ENCODE results near the gene PRX.
"Not testable (repeated sequence)": the region's sequence is repeated elsewhere in the genome, so short reads cannot be mapped to it uniquely, and the experiment has no call there.

PRX gene

GRCh38 chr19:40371802-40372122, 41.4 kb downstream of the PRX start:
- H3K14ac ChIP-seq (ENCODE audit: low read length): no peak overlapping the region
- no CpG with 5 or more reads among the region's 5 CpGs for WGBS, 2 donors (ENCODE audit: extremely low coverage in 2 of 2, insufficient read length in 2 of 2, insufficient replicate concordance in 1 of 2)
- H3K4me1 ChIP-seq (ENCODE audit: control insufficient read depth in 2 of 2, insufficient read depth in 1 of 2, low read depth in 1 of 2, low read length in 2 of 2): peaks cover 3 to 7% of the 10 kb centered on the region in 2 donors
- H3K36me3 ChIP-seq (replicated peaks in 1 of 2; ENCODE audit: control insufficient read depth in 2 of 2, insufficient read depth in 2 of 2, low read length in 2 of 2): peaks cover 52 to 86% of the 10 kb centered on the region in 2 donors
- H2BK120ac ChIP-seq (ENCODE audit: low read depth, low read length): no peak overlapping the region
- no peak overlapping the region for H3K4me3 ChIP-seq (ENCODE audit: low read length in 2 of 2)
- H4K91ac ChIP-seq (ENCODE audit: low read depth, low read length, poor library complexity): no peak overlapping the region
- H3K9me3 ChIP-seq (replicated peaks in 1 of 2; ENCODE audit: control insufficient read depth in 2 of 2, insufficient read depth in 1 of 2, low read depth in 1 of 2, low read length in 2 of 2): no peaks in the 10 kb centered on the region
- H3K27me3 ChIP-seq (ENCODE audit: control insufficient read depth in 3 of 3, insufficient read depth in 3 of 3, low read depth in 1 of 3, low read length in 3 of 3): no peaks in the 10 kb centered on the region
- H3K79me1 ChIP-seq (ENCODE audit: low read depth, low read length): peaks cover 2% of the 10 kb centered on the region
- no peak for DNase-seq (ENCODE audit: low spot score)
- H2BK12ac ChIP-seq (ENCODE audit: low read length): no peak overlapping the region
- H4K8ac ChIP-seq (ENCODE audit: low read depth, low read length): no peak overlapping the region
- no peak overlapping the region for H3K4ac ChIP-seq (ENCODE audit: low read length)
- H3K4me2 ChIP-seq (ENCODE audit: insufficient read depth, low read length, poor library complexity, severe bottlenecking): no peak overlapping the region
- no peak overlapping the region for H3K27ac ChIP-seq (replicated peaks; ENCODE audit: low read length)
- no peak overlapping the region for H2BK15ac ChIP-seq (ENCODE audit: low read length)
- no peak overlapping the region for H2AFZ ChIP-seq (ENCODE audit: low read length)
- H3K18ac ChIP-seq (ENCODE audit: low read length): no peak overlapping the region
- peak overlapping the region; percentile 46 for H3K23ac ChIP-seq (ENCODE audit: low read depth, low read length, poor library complexity)
- no peak overlapping the region for H2BK5ac ChIP-seq (ENCODE audit: low read length)
- H2AK5ac ChIP-seq (ENCODE audit: low read depth, low read length): no peak overlapping the region
- peak overlapping the region; percentile 15 for H3K9ac ChIP-seq (ENCODE audit: low read depth, low read length, poor library complexity)

GRCh38 chr19:40370997-40371801, 42.0 kb downstream of the PRX start:
- no peak overlapping the region for H4K91ac ChIP-seq (ENCODE audit: low read depth, low read length, poor library complexity)
- peak overlapping the region; percentile 15 for H3K9ac ChIP-seq (ENCODE audit: low read depth, low read length, poor library complexity)
- H3K14ac ChIP-seq (ENCODE audit: low read length): no peak overlapping the region
- no peak overlapping the region for H3K18ac ChIP-seq (ENCODE audit: low read length)
- no peak overlapping the region for H2BK15ac ChIP-seq (ENCODE audit: low read length)
- H3K27ac ChIP-seq (replicated peaks; ENCODE audit: low read length): no peak overlapping the region
- peaks cover 2% of the 10 kb centered on the region for H3K79me1 ChIP-seq (ENCODE audit: low read depth, low read length)
- H3K4me2 ChIP-seq (ENCODE audit: insufficient read depth, low read length, poor library complexity, severe bottlenecking): no peak overlapping the region
- H3K4me3 ChIP-seq (ENCODE audit: low read length in 2 of 2): no peak overlapping the region
- no peak overlapping the region for H2BK5ac ChIP-seq (ENCODE audit: low read length)
- H3K36me3 ChIP-seq (replicated peaks in 1 of 2; ENCODE audit: control insufficient read depth in 2 of 2, insufficient read depth in 2 of 2, low read length in 2 of 2): peaks cover 48 to 81% of the 10 kb centered on the region in 2 donors
- H3K4me1 ChIP-seq (ENCODE audit: control insufficient read depth in 2 of 2, insufficient read depth in 1 of 2, low read depth in 1 of 2, low read length in 2 of 2): peaks cover 9 to 12% of the 10 kb centered on the region in 2 donors
- H3K23ac ChIP-seq (ENCODE audit: low read depth, low read length, poor library complexity): peak overlapping the region; percentile 46
- no peak overlapping the region for H2BK120ac ChIP-seq (ENCODE audit: low read depth, low read length)
- H3K27me3 ChIP-seq (ENCODE audit: control insufficient read depth in 3 of 3, insufficient read depth in 3 of 3, low read depth in 1 of 3, low read length in 3 of 3): no peaks in the 10 kb centered on the region
- H3K4ac ChIP-seq (ENCODE audit: low read length): no peak overlapping the region
- H3K9me3 ChIP-seq (replicated peaks in 1 of 2; ENCODE audit: control insufficient read depth in 2 of 2, insufficient read depth in 1 of 2, low read depth in 1 of 2, low read length in 2 of 2): no peaks in the 10 kb centered on the region
- no peak overlapping the region for H2AFZ ChIP-seq (ENCODE audit: low read length)
- H2AK5ac ChIP-seq (ENCODE audit: low read depth, low read length): no peak overlapping the region
- no CpG with 5 or more reads among the region's 7 CpGs for WGBS, 2 donors (ENCODE audit: extremely low coverage in 2 of 2, insufficient read length in 2 of 2, insufficient replicate concordance in 1 of 2)
- DNase-seq (ENCODE audit: low spot score): no peak
- no peak overlapping the region for H4K8ac ChIP-seq (ENCODE audit: low read depth, low read length)
- H2BK12ac ChIP-seq (ENCODE audit: low read length): no peak overlapping the region

GRCh38 chr19:40370253-40370652, 42.9 kb downstream of the PRX start:
- H2BK5ac ChIP-seq (ENCODE audit: low read length); H3K4me3 ChIP-seq (ENCODE audit: low read length in 2 of 2); H2BK120ac ChIP-seq (ENCODE audit: low read depth, low read length); H3K27ac ChIP-seq (replicated peaks; ENCODE audit: low read length); H3K4me2 ChIP-seq (ENCODE audit: insufficient read depth, low read length, poor library complexity, severe bottlenecking); H3K23ac ChIP-seq (ENCODE audit: low read depth, low read length, poor library complexity); H4K8ac ChIP-seq (ENCODE audit: low read depth, low read length); H3K27me3 ChIP-seq (ENCODE audit: control insufficient read depth in 3 of 3, insufficient read depth in 3 of 3, low read depth in 1 of 3, low read length in 3 of 3); H3K18ac ChIP-seq (ENCODE audit: low read length); H2BK12ac ChIP-seq (ENCODE audit: low read length); H3K9ac ChIP-seq (ENCODE audit: low read depth, low read length, poor library complexity); H4K91ac ChIP-seq (ENCODE audit: low read depth, low read length, poor library complexity); DNase-seq (ENCODE audit: low spot score); H3K79me1 ChIP-seq (ENCODE audit: low read depth, low read length); H3K9me3 ChIP-seq (replicated peaks in 1 of 2; ENCODE audit: control insufficient read depth in 2 of 2, insufficient read depth in 1 of 2, low read depth in 1 of 2, low read length in 2 of 2); H2BK15ac ChIP-seq (ENCODE audit: low read length); H3K14ac ChIP-seq (ENCODE audit: low read length); H2AFZ ChIP-seq (ENCODE audit: low read length); H3K4ac ChIP-seq (ENCODE audit: low read length); H2AK5ac ChIP-seq (ENCODE audit: low read depth, low read length): not testable (repeated sequence)
- Histone ChIP-seq H3K4me1 (ENCODE audit: control insufficient read depth in 2 of 2, insufficient read depth in 1 of 2, low read depth in 1 of 2, low read length in 2 of 2) (peaks cover 12 to 15% of the 10 kb centered on the region in 2 donors), H3K36me3 (replicated peaks in 1 of 2; ENCODE audit: control insufficient read depth in 2 of 2, insufficient read depth in 2 of 2, low read length in 2 of 2) (peaks cover 48 to 78% of the 10 kb centered on the region in 2 donors)
- WGBS, 2 donors (ENCODE audit: extremely low coverage in 2 of 2, insufficient read length in 2 of 2, insufficient replicate concordance in 1 of 2): no CpG with 5 or more reads among the region's 3 CpGs

GRCh38 chr19:40369797-40370196, 43.4 kb downstream of the PRX start:
- Histone ChIP-seq H4K8ac (ENCODE audit: low read depth, low read length) (no peak overlapping the region), H2BK5ac (ENCODE audit: low read length) (no peak overlapping the region), H3K27me3 (ENCODE audit: control insufficient read depth in 3 of 3, insufficient read depth in 3 of 3, low read depth in 1 of 3, low read length in 3 of 3) (no peaks in the 10 kb centered on the region), H3K18ac (ENCODE audit: low read length) (no peak overlapping the region), H3K4me2 (ENCODE audit: insufficient read depth, low read length, poor library complexity, severe bottlenecking) (no peak overlapping the region), H3K9me3 (replicated peaks in 1 of 2; ENCODE audit: control insufficient read depth in 2 of 2, insufficient read depth in 1 of 2, low read depth in 1 of 2, low read length in 2 of 2) (no peaks in the 10 kb centered on the region), H3K14ac (ENCODE audit: low read length) (no peak overlapping the region), H2BK120ac (ENCODE audit: low read depth, low read length) (no peak overlapping the region), H3K23ac (ENCODE audit: low read depth, low read length, poor library complexity) (no peak overlapping the region), H3K4ac (ENCODE audit: low read length) (no peak overlapping the region), H3K4me3 (ENCODE audit: low read length in 2 of 2) (no peak overlapping the region), H3K27ac (replicated peaks; ENCODE audit: low read length) (no peak overlapping the region), H2AFZ (ENCODE audit: low read length) (no peak overlapping the region), H4K91ac (ENCODE audit: low read depth, low read length, poor library complexity) (no peak overlapping the region), H2BK12ac (ENCODE audit: low read length) (no peak overlapping the region), H3K36me3 (replicated peaks in 1 of 2; ENCODE audit: control insufficient read depth in 2 of 2, insufficient read depth in 2 of 2, low read length in 2 of 2) (peaks cover 46 to 74% of the 10 kb centered on the region in 2 donors), H3K4me1 (ENCODE audit: control insufficient read depth in 2 of 2, insufficient read depth in 1 of 2, low read depth in 1 of 2, low read length in 2 of 2) (peaks cover 12 to 16% of the 10 kb centered on the region in 2 donors), H2AK5ac (ENCODE audit: low read depth, low read length) (no peak overlapping the region), H3K9ac (ENCODE audit: low read depth, low read length, poor library complexity) (no peak overlapping the region), H2BK15ac (ENCODE audit: low read length) (no peak overlapping the region), H3K79me1 (ENCODE audit: low read depth, low read length) (peaks cover 2% of the 10 kb centered on the region)
- WGBS, 2 donors (ENCODE audit: extremely low coverage in 2 of 2, insufficient read length in 2 of 2, insufficient replicate concordance in 1 of 2): no CpG with 5 or more reads among the region's 12 CpGs
- no peak for DNase-seq (ENCODE audit: low spot score)

Data from neuronal stem cell (in vitro differentiated cells).